Measurements from ENCODE around the gene PEPD.

Gene PEPD

GRCh38 chr19:33366897-33367296 lies 154.7 kb downstream of the PEPD start:
- DNase-seq (ENCODE audit: low read depth in 1 of 2, low spot score in 1 of 2) = no peak

GRCh38 chr19:33366127-33366526 lies 155.5 kb downstream of the PEPD start:
- no peak for DNase-seq (ENCODE audit: low read depth in 1 of 2, low spot score in 1 of 2)

GRCh38 chr19:33365691-33366090 lies 155.9 kb downstream of the PEPD start:
- no peak for DNase-seq (ENCODE audit: low read depth in 1 of 2, low spot score in 1 of 2)

GRCh38 chr19:33363476-33363875 lies 158.1 kb downstream of the PEPD start:
- no peak for DNase-seq (ENCODE audit: low read depth in 1 of 2, low spot score in 1 of 2)

GRCh38 chr19:33362508-33363228 lies 158.9 kb downstream of the PEPD start:
- DNase-seq (ENCODE audit: low read depth in 1 of 2, low spot score in 1 of 2) = no peak

GRCh38 chr19:33359581-33359980 lies 162.0 kb downstream of the PEPD start:
- no peak for DNase-seq (ENCODE audit: low read depth in 1 of 2, low spot score in 1 of 2)

- no peak for DNase-seq (ENCODE audit: low read depth in 1 of 2, low spot score in 1 of 2)
Observed at GRCh38 chr19:33358408-33358807, 163.2 kb downstream of the PEPD start.

- no peak for DNase-seq (ENCODE audit: low read depth in 1 of 2, low spot score in 1 of 2)
Observed at GRCh38 chr19:33357556-33357955, 164.0 kb downstream of the PEPD start.

GRCh38 chr19:33355535-33355934 lies 166.1 kb downstream of the PEPD start:
- no peak for DNase-seq (ENCODE audit: low read depth in 1 of 2, low spot score in 1 of 2)

- DNase-seq (ENCODE audit: low read depth in 1 of 2, low spot score in 1 of 2) = no peak
Observed at GRCh38 chr19:33350538-33351309, 170.9 kb downstream of the PEPD start.

GRCh38 chr19:33349319-33350289 lies 172.0 kb downstream of the PEPD start:
- DNase-seq (ENCODE audit: low read depth in 1 of 2, low spot score in 1 of 2) = no peak

GRCh38 chr19:33348301-33349010 lies 173.1 kb downstream of the PEPD start:
- DNase-seq (ENCODE audit: low read depth in 1 of 2, low spot score in 1 of 2) = no peak

GRCh38 chr19:33347300-33347699 lies 174.3 kb downstream of the PEPD start:
- DNase-seq (ENCODE audit: low read depth in 1 of 2, low spot score in 1 of 2) = no peak

GRCh38 chr19:33346665-33347064 lies 174.9 kb downstream of the PEPD start:
- DNase-seq (ENCODE audit: low read depth in 1 of 2, low spot score in 1 of 2) = no peak

GRCh38 chr19:33345163-33345562 lies 176.4 kb downstream of the PEPD start:
- no peak for DNase-seq (ENCODE audit: low read depth in 1 of 2, low spot score in 1 of 2)

- no peak for DNase-seq (ENCODE audit: low read depth in 1 of 2, low spot score in 1 of 2)
Observed at GRCh38 chr19:33344573-33344925, 177.0 kb downstream of the PEPD start.

- no peak for DNase-seq (ENCODE audit: low read depth in 1 of 2, low spot score in 1 of 2)
Observed at GRCh38 chr19:33343859-33344572, 177.6 kb downstream of the PEPD start.

GRCh38 chr19:33343301-33343700 lies 178.3 kb downstream of the PEPD start:
- DNase-seq (ENCODE audit: low read depth in 1 of 2, low spot score in 1 of 2) = no peak

- no peak for DNase-seq (ENCODE audit: low read depth in 1 of 2, low spot score in 1 of 2)
Observed at GRCh38 chr19:33340991-33341390, 180.6 kb downstream of the PEPD start.

Measured in activated CD4-positive, alpha-beta T cell treated with anti-CD3 and anti-CD28 coated beads, Interleukin-2, amount 50 U/mL, for 24 hours (primary cell).